ENCODE data around the gene ILDR2.
"Not testable (repeated sequence)": the region's sequence is repeated elsewhere in the genome, so short reads cannot be mapped to it uniquely, and the experiment has no call there.

Gene ILDR2

DNA sequence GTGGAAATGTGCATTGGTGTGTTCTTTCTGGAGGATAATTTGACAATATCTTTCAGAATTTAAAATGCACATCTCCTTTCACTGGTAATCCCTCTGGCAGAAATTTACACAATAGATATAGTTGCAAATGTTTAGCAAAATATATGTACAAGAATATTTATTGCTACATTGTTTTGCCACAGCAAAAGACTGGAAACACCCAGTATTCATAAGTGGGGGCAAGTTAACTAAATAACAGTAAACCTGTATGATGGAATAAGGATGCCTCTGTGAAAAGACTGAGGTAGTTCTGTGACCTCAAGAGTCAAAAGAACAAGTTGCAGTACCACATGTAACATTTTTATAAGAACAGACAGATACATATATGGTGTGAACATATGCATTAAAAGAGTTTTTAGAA is 85.6 kb downstream of the ILDR2 start:
- DNase-seq (ENCODE audit: low spot score) (no peak), FAIRE-seq (no peak)

- DNase-seq (ENCODE audit: low spot score) (no peak), FAIRE-seq (no peak)
Measured at GRCh38 chr1:166888373-166889111, 86.8 kb downstream of the ILDR2 start.

DNA sequence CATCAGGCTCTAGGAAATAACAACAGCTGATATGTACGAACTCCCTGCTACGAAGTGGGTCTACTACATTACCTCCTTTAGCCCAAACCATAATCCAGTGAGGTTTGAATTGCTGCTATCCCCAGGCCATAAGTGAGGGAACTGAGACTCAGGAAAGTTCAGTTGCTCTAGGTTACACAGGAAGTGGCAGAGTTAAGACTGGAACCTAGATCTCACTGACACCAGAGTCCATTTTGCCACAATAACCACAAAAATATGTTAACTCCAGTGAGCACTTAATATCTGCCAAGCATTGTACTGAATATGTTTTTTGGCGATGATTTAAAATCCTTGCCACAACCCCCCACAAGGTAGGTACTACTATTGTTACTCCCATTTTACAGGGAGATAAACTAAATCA is 90.4 kb downstream of the ILDR2 start:
- no peak for FAIRE-seq
- no peak for DNase-seq (ENCODE audit: low spot score)

GRCh38 chr1:166884040-166884642 is 91.2 kb downstream of the ILDR2 start:
- FAIRE-seq = no peak
- no peak for DNase-seq (ENCODE audit: low spot score)

DNA sequence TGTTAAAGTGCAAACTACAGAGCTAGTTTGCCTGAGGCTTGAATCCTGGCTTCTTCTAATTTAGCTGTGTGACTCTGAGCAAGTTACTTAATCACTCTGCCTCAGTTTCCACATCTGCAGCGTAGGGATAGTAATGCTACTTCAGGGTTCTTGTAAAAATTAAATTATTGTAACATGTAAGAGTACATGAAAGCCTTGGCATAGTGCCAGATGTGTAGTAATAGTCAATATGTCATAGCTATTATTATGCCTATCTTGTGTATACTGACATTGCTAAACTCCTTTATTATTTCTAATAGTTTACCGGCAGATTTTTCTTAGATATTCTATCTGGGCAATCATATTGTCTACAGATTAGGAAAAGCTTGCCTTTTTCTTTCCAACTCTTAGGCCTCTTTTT is 92.4 kb downstream of the ILDR2 start:
- no peak for DNase-seq (ENCODE audit: low spot score)
- FAIRE-seq = no peak

DNA sequence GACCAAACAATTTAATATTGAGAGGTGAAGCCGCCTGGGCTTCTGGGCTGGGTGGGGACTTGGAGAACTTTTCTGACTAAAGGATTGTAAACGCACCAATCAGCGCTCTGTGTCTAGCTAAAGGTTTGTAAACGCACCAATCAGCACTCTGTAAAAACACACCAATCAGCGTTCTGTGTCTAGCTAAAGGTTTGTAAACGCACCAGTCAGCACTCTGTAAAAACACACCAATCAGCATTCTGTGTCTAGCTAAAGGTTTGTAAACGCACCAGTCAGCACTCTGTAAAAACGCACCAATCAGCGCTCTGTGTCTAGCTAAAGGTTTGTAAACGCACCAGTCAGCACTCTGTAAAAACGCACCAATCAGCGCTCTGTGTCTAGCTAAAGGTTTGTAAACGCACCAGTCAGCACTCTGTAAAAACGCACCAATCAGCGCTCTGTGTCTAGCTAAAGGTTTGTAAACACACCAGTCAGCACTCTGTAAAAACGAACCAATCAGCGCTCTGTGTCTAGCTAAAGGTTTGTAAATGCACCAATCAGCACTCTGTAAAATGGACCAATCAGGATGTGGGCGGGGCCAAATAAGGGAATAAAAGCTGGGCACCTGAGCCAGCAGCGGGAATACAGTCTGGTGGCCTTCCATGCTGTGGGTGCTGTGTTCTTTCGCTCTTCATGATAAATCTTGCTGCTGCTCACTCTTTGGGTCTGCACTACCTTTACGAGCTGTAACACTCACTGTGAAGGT is 97.0 kb downstream of the ILDR2 start:
- not testable (repeated sequence) for DNase-seq (ENCODE audit: low spot score); FAIRE-seq

- DNase-seq (ENCODE audit: low spot score) (no peak), FAIRE-seq (no peak)
Measured at GRCh38 chr1:166876540-166876838, 98.9 kb downstream of the ILDR2 start.

DNA sequence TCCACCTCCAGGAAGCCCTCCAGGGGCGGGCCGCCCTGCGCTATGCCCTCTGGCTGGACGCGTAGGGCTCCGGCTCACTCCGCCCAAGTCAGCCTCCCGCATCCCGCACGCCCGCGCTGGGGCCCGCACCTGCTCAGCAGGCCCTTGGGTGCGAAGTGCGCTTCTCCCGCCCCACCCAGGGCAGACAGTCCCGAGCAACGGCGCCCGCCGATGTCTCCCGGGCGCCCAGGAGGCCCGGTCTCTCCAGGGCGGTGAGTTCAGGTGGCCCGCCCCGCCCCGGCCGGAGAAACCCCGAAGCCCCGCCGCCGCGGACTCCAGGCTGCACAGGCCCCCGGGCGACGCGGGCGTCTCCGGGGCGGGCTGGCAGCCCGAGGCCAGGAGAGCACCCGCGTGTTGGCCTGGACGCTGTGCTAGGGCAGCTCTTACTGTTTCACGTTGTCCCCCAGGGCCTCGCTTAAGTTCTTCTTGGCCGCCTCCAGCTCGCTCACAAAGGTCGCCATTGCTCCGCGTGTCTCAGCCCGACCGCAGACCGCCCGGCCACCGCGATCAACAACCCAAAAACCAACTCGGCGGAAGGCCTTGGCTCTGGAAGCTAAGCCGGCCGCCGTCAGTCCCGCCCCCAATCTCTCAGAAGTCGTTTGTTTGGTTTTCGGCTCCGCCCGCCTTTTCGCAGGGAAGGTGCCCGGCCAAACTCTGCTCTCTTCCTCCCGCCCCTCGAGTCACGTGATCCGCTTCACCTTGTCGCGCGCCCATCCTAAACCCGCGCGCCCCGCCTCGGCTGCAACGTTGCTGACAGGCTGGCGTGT is 99.4 kb downstream of the ILDR2 start, which contains the start of gene TADA1:
TADA1 (minus strand) TSS at position 531 of the 806 bp plus-strand sequence; CDS start at position 500, 31 bp downstream.
- FAIRE-seq = peak; percentile 32
- DNase-seq (ENCODE audit: low spot score) = peak; percentile 96

GRCh38 chr1:166875302-166875733 is 100.0 kb downstream of the ILDR2 start:
- DNase-seq (ENCODE audit: low spot score) = no peak
- no peak for FAIRE-seq

DNA sequence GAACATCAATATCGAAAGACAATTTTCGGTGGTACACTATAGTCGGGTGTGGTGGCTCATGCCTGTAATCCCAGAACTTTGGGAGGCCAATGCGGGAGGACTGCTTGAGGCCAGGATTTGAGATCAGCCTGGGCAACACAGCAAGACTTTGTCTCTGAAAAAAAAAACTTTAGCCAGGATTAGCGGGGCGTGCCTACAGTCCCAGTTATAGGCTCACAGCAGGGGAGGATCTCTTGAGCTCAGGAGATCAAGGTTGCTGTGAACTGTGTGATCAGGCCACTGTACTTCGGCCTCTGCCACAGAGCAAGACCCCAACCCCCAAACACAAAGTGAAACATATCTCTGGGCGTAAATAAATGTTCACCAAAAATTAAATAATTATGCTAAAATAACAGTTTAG is 100.9 kb downstream of the ILDR2 start:
- DNase-seq (ENCODE audit: low spot score) (no peak), FAIRE-seq (no peak)

GRCh38 chr1:166870584-166870983 is 104.8 kb downstream of the ILDR2 start:
- DNase-seq (ENCODE audit: low spot score) (no peak), FAIRE-seq (no peak)

DNA sequence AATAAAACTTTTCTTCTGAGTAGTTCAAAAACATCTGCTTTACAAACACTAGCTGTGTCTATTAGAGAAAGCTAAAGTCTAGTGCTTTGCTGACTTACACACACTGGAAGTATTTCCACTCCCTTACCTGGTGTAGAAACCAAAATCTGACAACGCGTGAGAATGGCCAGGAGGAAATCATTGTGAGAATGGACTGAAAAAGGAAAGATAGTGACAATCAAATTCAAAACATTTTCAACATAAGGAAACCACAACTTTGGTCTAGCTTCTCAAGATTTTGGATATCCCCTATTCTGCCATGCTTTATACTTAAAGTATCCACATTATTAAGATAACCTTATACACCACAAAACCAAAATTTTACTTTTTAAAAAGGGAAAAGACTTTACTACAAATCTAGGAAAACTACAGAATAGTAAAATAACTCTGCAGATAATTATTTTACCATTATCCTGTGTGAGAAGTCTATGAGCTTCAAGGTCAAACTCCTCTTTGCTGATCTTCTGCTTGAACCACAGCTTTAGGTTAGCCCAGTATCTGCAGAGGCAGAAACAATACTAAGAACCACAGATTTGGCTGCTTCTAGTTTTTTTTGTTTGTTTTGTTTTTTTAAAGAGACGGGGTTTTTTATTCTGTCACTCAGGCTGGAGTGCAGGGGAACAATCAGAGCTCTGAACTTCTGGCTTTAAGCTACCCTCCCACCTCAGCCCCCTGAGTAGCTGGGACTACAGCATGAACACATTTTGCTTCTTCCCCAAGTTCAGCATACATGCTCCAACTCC is 105.8 kb downstream of the ILDR2 start:
- DNase-seq (ENCODE audit: low spot score) (no peak), FAIRE-seq (no peak)

DNA sequence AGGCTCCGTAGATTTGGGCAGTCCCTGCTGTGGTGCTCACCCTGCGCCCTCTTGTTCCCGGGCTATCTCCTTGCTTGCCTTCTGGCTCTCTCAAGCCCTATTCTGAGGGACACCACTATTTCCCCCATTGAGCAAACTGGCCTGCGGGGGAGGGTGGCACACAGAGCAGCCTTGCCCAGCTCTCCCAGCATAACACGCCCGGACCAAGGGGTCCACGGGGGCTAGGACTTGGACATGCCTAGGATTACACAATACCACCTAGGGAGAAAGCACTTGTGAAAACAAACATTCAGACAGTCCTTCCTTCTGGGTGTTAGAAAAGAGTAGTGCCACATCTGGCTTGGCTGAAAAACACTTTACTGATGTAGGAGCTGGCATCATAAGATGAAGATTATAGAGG is 106.7 kb downstream of the ILDR2 start:
- DNase-seq (ENCODE audit: low spot score) (no peak), FAIRE-seq (no peak)

DNA sequence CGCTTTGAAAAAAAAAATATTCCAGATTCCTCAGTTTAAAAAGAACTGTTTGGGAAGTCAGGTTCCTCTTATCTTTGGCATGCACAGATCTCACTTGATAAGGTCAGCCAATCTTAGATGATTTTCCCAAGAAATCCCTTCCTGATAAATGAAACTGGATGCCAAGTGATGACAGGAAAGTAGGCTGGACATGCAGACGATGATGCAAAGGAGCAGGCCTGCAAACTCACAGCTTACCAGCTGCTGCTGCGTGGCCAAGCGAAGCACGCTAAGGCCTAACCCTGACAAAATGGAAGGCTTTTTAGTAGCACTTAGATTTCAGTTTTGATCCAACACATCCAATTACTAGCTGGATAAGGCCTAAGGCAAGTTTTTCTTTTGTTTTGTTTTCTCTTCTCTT is 109.4 kb downstream of the ILDR2 start:
- DNase-seq (ENCODE audit: low spot score) (no peak), FAIRE-seq (no peak)

DNA sequence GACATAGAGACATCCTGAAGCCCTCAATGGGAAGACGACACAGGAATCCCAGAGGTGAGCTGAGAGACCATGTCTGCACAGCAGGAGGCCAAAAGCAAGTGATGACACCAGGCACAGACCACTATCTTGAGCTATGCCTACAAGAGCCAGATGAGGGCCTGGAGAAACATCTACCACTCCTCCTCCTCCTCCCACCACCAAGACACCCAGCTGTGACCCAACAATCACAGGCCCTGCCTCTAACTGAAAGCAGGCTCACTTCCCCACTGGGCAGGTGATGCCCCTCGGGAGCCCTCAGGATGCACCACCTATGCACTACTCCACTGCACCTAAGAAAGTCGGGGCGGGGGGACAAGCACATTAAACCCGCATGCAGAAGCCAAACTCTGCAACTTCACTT is 115.7 kb downstream of the ILDR2 start:
- FAIRE-seq (no peak), DNase-seq (ENCODE audit: low spot score) (no peak)

GRCh38 chr1:166858726-166859419 is 116.5 kb downstream of the ILDR2 start:
- FAIRE-seq = no peak

More at GRCh38 chr1:166858726-166859419, 116.5 kb downstream of the ILDR2 start:
- DNase-seq (ENCODE audit: low spot score) = no peak
